HG03175 (cell line): Measurements from ENCODE around the gene AFMID.
A peak's percentile ranks its signal among the peaks of the same experiment; 100 is the strongest.
"Not testable (repeated sequence)": the region's sequence is repeated elsewhere in the genome, so short reads cannot be mapped to it uniquely, and the experiment has no call there.

Experiments used
- ATAC-seq: cut with Tn5 transposase; IDR thresholded peaks from one replicate; pipeline ENCODE4 v1.9.1; 2021; ENCODE audit warnings: mild to moderate bottlenecking, moderate library complexity; ENCODE audit not compliant: unreplicated experiment

The AFMID gene

DNA sequence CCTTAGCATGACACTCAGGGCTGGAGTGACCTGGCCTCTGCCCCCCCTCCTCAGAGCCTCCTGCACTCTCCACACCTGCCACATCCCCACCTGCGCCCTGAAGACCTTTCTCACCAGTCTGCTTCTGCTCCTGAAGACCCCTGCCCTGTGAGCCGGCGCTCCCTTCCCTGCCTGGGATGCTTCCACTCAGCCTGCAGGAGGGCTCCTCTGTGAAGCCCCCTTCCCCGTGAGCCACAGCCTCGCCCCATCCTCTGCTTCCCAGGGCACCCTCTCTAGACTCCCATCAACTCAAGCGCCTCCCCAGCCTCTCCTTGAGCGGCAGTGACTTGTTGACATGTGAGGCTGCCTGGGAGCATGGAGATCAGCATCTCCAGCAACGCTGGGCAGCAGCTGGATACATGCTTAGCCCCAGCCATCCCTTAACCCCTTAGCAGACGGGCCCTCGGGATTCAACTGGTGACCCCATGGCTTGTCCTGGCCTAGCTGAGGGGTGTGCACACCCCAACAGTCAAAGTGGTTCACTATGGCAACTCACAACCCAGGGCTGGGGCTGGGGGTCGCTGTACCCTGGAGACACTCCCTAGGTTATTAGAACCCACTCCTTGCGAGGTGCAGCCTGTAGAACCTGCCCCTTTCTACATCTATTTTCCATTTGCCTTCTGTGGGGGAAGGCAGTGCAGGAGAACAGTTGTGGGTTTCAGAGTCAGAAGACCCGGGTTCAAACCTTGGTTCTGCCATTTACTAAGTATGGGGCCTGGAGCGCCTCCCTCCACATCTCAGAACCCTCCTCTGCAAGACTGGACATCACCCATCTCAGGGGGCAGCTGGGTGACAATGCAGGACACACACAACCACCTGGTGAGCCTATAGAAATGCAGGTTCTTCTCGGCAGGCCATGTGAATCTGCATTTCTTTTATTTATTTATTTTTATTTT, 65.8 kb downstream of the AFMID start:
- no peak for ATAC-seq

GRCh38 chr17:78253636-78253945, 66.4 kb downstream of the AFMID start:
- ATAC-seq, result not testable (repeated sequence)

DNA sequence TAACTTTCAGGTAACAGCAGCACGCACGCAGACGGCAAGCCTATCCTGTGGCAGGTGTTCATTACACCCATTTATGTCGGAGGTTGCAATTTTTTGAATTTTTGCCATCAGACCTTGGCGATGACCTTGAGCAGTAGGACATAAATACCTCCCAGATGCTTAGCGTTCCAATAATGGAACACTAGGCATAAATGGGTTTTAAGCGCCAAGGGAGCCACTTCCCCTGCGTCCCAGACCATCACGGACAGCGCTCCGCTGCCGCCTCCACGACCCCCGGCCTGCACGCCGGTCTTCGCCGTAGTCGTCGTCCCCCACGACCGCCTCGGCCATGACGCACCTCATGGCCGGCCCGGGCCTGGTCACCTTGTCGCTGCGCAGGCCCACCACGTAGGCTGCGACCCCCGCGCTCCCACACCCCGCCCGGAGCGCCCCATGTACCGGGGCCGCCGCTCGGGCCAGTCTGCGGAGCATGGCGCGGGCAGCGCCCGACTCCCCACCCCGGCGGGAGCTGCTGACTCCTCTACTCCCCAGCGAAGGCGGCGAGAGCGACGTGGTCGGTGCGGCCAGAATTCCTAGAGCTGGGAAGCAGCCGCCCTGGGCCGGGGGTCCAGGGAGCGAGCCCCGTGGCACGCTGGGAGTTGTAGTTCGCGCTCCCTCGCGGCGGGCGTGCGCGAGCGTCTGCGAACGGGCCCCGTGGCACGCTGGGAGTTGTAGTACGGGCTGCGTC, 66.9 kb downstream of the AFMID start:
- peak; percentile 43 for ATAC-seq

DNA sequence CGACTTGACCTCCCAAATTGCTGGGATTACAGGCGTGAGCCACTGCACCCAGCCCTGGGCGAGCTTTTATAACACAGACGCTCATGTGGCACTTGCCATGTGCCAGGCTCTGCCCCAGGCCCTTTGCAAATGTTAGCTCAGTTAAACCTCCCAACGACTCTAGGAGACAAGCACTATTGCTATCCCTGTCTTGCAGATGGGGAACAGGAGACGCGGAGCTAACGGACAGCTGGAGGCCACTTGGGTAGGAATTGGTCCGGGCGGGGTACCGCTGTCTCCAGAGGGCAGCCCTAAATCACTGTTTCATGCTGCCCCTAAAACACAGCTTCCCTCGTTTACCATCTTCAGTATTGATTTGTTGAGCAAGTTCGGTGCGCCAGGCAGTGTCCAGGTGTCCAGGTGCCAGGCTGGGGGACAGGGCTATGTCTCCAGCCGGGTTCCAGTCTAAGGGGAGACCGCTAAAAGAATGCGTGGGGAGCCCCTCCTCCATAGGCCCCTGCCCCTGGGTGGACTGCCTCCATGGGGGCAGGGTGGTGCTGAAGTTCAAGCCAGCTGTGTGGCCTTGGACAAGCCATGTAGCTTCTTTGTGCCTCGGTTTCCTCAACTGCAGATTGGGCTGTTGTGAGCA, 68.0 kb downstream of the AFMID start:
- no peak for ATAC-seq

DNA sequence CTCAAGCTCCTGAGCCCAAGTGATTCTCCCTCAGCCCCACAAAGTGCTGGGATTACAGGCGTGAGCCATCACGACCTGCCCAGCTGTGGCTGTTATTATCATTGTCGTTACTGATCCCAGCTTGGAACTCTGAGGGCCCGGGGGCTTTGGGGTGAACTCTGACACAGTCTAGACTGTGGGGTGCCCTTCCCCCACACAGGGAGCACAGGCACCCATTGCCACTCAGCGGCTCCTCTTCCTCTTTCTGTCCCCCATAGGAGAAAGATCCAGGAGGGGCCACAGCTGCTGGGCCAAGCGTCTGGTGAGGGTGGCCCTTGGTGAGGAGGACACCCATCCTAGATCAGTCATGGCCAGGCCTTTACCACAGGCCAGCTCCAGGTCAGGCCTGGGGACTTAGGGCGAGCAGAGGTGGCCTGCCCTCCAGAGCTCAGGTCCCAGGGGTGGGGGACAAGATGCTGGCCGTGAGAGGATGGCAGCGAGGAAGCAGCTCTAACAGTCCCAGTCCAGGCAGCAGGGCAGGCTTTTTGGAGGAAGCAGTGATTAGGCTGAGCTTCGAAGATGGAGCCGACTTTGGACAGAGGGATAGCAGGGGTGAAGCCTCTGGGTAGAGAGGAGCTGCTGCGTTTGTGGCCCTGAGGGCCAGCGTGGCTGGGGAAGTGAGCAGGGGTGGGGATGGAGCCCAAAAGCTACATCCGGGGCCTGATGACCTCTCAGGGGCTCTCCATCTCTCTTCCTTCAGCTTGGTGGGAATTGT, 69.0 kb downstream of the AFMID start:
- no peak for ATAC-seq

DNA sequence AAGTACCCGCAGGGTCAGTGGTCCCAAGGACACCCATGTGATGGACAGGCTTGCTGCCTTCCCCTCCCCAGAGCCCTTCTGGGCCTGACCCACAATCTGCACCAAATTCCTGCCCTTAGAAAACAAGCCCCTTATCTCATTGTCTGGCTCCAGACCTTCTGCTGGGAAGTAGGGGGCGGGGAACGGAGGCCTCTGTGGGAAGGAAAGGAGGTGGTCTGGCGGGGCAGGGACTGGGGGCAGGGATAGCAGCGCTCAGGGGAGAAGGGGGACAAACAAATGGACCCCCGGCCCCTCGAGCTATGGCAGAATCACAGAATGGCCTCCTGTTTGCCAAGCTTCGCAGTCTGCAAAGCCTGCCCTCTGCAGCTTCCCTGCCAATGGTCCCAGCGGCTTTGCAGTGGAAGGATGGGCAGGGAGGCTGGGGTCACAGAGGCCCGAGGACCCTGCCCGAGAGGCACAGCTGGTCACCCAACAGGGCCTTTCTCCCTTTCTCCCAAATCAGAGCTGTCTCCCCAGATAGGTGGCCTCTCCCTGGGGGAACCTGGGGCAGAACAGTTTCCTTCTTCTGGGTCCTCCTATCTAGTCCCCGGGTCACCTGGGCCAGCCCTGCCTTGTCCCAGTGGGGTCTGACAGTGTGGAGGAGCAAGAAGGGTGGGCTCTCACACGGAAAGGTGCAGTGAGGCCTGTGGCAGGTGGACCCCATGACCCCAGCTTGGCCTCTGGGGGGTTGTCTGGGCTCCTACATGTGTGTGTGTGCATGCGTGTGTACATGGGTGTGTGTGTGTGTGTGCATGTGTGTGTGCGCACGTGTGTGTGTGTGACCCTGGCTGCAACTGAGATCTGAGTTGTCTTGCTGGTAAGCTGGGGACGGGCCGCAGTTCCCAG, 69.8 kb downstream of the AFMID start:
- ATAC-seq, result no peak
